UCSD-AML1 (cell line): ENCODE measurements around the gene CLDN3.
"Not testable (repeated sequence)": the region's sequence is repeated elsewhere in the genome, so short reads cannot be mapped to it uniquely, and the experiment has no call there.

Source experiments
- DNase-seq: peaks from one replicate; lab custom pipeline; 2025; ENCODE audit not compliant: unreplicated experiment; lab: John Stamatoyannopoulos, UW

The CLDN3 gene, protein sequence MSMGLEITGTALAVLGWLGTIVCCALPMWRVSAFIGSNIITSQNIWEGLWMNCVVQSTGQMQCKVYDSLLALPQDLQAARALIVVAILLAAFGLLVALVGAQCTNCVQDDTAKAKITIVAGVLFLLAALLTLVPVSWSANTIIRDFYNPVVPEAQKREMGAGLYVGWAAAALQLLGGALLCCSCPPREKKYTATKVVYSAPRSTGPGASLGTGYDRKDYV

GRCh38 chr7:73770002-73770859, at the start of gene CLDN3:
Gene CLDN3 (minus strand): TSS chr7:73770270. CDS start chr7:73770049, 221 bp downstream.
- no peak for DNase-seq

DNA sequence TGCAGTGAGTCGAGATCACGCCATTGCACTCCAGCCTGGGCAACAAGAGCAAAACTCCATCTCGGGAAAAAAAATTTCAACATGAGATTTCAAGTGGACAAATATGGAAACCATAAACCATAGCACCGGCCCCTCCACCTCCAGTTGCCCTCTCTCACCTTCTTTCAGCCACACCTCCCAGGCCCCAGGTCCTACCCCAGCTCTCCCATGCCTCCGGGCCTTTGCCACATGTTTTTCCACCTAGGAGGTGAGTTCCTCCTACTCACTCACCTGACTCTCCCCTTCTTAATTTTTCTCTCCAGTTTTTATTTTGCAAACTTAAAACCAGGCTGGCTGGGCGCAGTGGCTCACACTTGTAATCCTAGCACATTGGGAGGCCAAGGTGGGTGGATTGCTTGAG, 47.1 kb upstream of the CLDN3 start:
- no peak for DNase-seq

DNA sequence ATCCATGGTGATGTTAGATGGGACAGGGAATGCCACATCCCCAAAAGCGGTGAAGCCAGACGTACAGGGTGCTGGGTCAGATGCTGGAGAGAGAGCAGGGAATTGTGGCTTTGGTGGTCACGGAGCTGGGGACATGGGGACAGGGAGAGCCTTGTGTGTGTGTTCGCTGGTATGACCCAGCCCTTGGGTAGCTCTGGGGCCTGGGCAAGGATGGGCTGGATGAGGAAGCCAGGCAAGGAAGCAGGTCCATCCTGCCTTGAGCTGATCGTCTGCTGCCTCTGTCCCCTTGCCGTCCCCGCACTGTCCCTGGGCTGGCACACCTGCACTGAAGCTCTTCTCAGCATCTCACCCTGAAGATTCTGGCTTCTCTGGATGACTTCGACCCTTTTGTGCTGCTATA, 45.4 kb upstream of the CLDN3 start:
- no peak for DNase-seq

DNA sequence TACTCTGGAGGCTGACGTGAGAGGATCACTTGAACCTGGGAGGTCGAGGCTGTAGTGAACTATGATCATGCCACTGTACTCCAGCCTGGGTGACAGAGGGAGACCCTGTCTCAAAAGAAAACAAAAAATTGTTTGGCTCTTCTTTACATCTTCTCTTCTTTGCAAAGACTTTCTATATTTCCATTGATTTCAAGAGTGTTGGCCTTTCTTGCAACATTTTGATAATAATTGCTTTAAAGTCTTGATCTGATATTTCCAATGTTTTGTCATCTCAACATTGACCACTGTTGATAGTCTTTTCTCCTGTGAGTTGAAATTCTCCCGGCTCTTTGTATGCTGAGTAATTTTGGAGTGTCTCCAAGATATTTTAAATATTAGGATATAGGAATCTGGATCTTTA, 42.9 kb upstream of the CLDN3 start:
- no peak for DNase-seq

- DNase-seq = peak; percentile 41
These were observed 41.7 kb upstream of the CLDN3 start for GRCh38 chr7:73811760-73812168.

GRCh38 chr7:73810998-73811360, 40.9 kb upstream of the CLDN3 start:
- DNase-seq = no peak

DNA sequence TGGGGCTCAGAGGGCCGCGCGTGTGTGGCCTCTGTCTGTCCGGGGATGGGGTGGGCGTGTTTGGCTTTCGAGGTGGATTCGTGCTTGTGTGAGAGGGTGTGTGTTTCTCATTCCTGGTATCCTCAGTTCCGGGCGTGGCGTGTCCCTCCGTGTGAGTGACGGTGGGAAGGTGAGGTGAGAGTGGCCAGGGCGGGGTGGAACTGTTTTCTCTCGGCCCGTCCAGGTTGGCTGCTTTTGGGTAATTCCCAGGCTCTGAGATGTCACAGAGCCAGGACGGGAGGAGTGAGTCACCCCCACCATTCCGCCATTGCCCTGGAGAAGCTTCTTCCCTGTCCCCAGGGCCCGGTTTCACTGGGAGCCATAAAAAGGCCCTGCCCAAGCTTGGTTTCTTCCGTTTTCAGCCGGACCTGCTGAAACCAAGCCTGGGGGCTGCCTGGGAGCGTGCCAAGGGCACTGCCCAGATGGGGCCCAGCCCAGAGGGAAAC, 39.4 kb upstream of the CLDN3 start:
- no peak for DNase-seq

DNA sequence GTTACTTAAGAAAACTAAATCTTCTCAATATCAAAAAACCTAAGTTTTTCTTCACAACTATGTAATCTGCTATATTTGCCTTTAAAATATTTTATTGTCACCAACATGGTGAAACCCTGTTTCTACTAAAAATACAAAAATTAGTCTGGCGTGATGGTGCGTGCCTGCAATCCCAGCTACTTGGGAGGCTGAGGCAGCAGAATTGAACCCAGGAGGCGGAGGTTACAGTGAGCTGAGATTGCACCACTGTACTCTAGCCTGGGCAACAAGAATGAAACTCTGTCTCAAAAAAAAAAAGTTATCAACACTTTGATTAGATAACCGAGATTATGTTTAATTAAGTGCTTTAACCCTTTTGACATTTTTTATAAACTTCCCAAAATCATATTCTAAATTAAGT, 32.4 kb upstream of the CLDN3 start:
- DNase-seq = no peak

GRCh38 chr7:73801577-73801976, 31.5 kb upstream of the CLDN3 start:
- no peak for DNase-seq

GRCh38 chr7:73799282-73800141, 29.4 kb upstream of the CLDN3 start:
- no peak for DNase-seq

DNA sequence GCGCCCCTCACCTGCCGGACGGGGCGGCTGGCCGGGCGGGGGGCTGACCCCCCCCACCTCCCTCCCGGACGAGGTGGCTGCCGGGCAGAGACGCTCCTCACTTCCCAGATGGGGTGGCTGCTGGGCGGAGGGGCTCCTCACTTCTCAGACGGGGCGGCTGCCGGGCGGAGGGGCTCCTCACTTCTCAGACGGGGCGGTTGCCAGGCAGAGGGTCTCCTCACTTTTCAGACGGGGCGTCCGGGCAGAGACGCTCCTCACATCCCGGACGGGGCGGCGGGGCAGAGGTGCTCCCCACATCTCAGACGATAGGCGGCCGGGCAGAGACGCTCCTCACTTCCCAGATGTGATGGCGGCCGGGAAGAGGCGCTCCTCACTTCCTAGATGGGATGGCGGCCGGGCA, 27.1 kb upstream of the CLDN3 start:
- DNase-seq = not testable (repeated sequence)

GRCh38 chr7:73796656-73797055, 26.6 kb upstream of the CLDN3 start:
- DNase-seq = not testable (repeated sequence)

- not testable (repeated sequence) for DNase-seq
These were observed 25.1 kb upstream of the CLDN3 start for GRCh38 chr7:73795188-73795587.

- not testable (repeated sequence) for DNase-seq
These were observed 21.2 kb upstream of the CLDN3 start for GRCh38 chr7:73791170-73791690.

DNA sequence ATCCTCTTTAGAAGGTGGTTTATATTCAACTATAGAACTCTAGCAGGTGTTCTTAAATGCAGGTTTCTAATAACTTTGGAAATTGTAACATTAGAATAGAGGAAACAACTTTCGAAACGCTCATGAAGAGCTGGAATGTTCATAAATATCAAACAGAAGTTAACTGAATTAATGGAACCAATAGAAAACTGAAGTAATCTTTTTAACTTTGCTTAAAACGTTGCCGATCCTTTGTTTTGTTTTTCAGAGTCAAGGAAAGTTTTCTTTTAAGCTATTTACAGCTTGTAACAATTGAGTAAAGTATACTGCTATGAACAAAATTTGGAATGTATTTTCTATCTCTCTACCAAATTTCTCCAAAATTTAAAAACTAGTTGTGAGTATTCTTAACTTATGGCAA, 19.0 kb upstream of the CLDN3 start:
- DNase-seq = no peak

DNA sequence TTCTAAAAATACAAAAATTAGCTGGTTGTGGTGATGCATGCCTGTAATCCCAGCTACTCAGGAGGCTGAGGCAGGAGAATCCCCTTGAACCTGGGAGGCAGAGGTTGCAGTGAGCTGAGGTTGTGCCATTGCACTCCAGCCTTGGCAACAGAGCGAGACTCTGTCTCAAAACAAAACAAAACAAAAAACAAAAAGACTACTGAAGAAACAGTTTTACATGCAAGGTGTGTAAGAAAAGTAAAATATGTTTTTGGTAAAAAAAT, 17.6 kb upstream of the CLDN3 start:
- DNase-seq = not testable (repeated sequence)

- no peak for DNase-seq
These were observed 16.5 kb upstream of the CLDN3 start for GRCh38 chr7:73786588-73786987.

DNA sequence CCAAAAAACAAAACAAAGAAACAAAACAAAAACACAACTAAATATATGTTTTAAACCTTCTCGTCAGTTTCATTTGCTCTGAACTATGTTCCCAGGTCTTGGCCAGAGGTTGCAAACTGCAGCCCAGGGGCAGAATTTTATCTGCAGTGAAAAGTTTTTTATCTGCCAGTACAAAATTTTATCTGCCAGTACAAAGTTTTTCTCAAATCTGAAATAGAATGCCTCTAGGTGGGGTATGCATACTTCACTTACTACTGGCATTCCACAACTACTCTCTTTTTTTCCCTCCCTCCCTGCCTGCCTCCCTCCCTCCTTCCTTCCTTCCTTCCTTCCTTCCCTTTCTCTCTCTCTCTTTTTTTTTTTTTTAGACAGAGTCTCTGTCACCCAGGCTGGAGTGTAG, 9.4 kb upstream of the CLDN3 start:
- DNase-seq = no peak

GRCh38 chr7:73778801-73779389, 8.8 kb upstream of the CLDN3 start:
- DNase-seq = no peak

GRCh38 chr7:73774923-73775322, 4.9 kb upstream of the CLDN3 start:
- DNase-seq = no peak
